SK-N-SH (cell line): ENCODE results near the gene GPR55. TPM values are rescaled to one million over a fixed set of nuclear protein-coding genes. Genes with fewer than 3 reads are reported as not detected.

Experiments used
- CTCF ChIA-PET: fragments of 300-600, 350-600 bp; formaldehyde crosslinking; extraction: SDS; loops from one replicate; lab custom pipeline; 2021; lab: Yijun Ruan, JAX
- POLR2A ChIA-PET: fragments of 350-600 bp; sonication (Branson Sonifier 250); formaldehyde crosslinking; extraction: SDS; loops from one replicate; lab custom pipeline; 2020; ENCODE audit warnings: antibody characterized with exemption, inconsistent platforms; lab: Yijun Ruan, JAX
- DNase-seq: peaks from one replicate; pipeline ENCODE4 v3.0.0; 2012
- H2AFZ ChIP-seq: fragments of 200-600 bp; sonication (generic); 2 replicates; pipeline ENCODE4 v1.8.1; 2016; ENCODE audit warnings: antibody characterized with exemption, mild to moderate bottlenecking, low read depth
- H3F3A ChIP-seq: fragments of 200-600 bp; sonication (generic); replicated peaks from 2 replicates; pipeline ENCODE3; 2016; ENCODE audit warnings: antibody characterized with exemption, mild to moderate bottlenecking; ENCODE audit not compliant: insufficient read depth
- H3K27ac ChIP-seq, 2 experiments: fragments of 200-500 bp in 1 of 2; fragments of 200-600 bp in 1 of 2; sonication (Bioruptor generic) in 1 of 2; sonication (generic), shearing (Covaris generic) in 1 of 2; 2 replicates each; pipeline versions ENCODE4 v1.5.1 to v1.6.1; 2014 to 2016; ENCODE audit warnings: low read depth in 2 of 2, inconsistent platforms in 1 of 2, low read length in 1 of 2, mild to moderate bottlenecking in 1 of 2, mixed read lengths in 1 of 2
- H3K27me3 ChIP-seq: fragments of 200-600 bp; sonication (generic), shearing (Covaris generic); 2 replicates; pipeline ENCODE4 v1.6.1; 2016; ENCODE audit warnings: mixed run types; ENCODE audit not compliant: insufficient read depth
- H3K36me3 ChIP-seq, 2 experiments: fragments of 200-500 bp in 1 of 2; fragments of 200-600 bp in 1 of 2; sonication (Bioruptor generic) in 1 of 2; sonication (generic) in 1 of 2; replicated peaks in 1 of 2; 2 replicates each; pipeline versions ENCODE3 to v1.5.1; 2014 to 2016; ENCODE audit warnings: low read length in 1 of 2, mild to moderate bottlenecking in 1 of 2; ENCODE audit not compliant: insufficient read depth in 2 of 2, control insufficient read depth in 1 of 2
- H3K4me1 ChIP-seq, 2 experiments: fragments of 200-500 bp in 1 of 2; fragments of 200-600 bp in 1 of 2; sonication (Bioruptor generic) in 1 of 2; sonication (generic), shearing (Covaris generic) in 1 of 2; 2 replicates each; pipeline versions ENCODE4 v1.5.1 to v1.6.1; 2014 to 2016; ENCODE audit warnings: low read depth in 1 of 2, low read length in 1 of 2, mixed run types in 1 of 2; ENCODE audit not compliant: insufficient read depth in 2 of 2, control insufficient read depth in 1 of 2
- H3K4me2 ChIP-seq: fragments of 200-600 bp; sonication (generic), shearing (Covaris generic); 2 replicates; pipeline ENCODE4 v1.6.1; 2017; ENCODE audit warnings: mixed run types
- H3K4me3 ChIP-seq, 2 experiments: fragments of 200-500 bp in 1 of 2; fragments of 200-600 bp in 1 of 2; sonication (Bioruptor generic) in 1 of 2; sonication (generic), shearing (Covaris generic) in 1 of 2; 2 replicates each; pipeline versions ENCODE4 v1.5.1 to v1.8.1; 2014 to 2016; ENCODE audit warnings: low read depth in 2 of 2, inconsistent platforms in 1 of 2, low read length in 1 of 2, mild to moderate bottlenecking in 1 of 2, mixed read lengths in 1 of 2, moderate library complexity in 1 of 2
- H3K79me2 ChIP-seq: fragments of 200-600 bp; sonication (generic); 2 replicates; pipeline ENCODE4 v1.8.1; 2017; ENCODE audit warnings: mild to moderate bottlenecking; ENCODE audit not compliant: insufficient read depth
- H3K9ac ChIP-seq: fragments of 200-600 bp; sonication (generic); 2 replicates; pipeline ENCODE4 v1.6.1; 2017; ENCODE audit warnings: mixed run types
- H3K9me2 ChIP-seq: fragments of 200-600 bp; sonication (generic); 2 replicates; pipeline ENCODE4 v1.6.1; 2017; ENCODE audit warnings: mixed run types
- H3K9me3 ChIP-seq: fragments of 200-600 bp; sonication (generic); 2 replicates; pipeline ENCODE4 v1.6.1; 2017; ENCODE audit warnings: mixed run types, mild to moderate bottlenecking, moderate library complexity
- H4K20me1 ChIP-seq: fragments of 200-600 bp; sonication (generic); 2 replicates; pipeline ENCODE4 v1.6.1; 2017; ENCODE audit warnings: mild to moderate bottlenecking, mixed run types; ENCODE audit not compliant: insufficient read depth
- CHD2 ChIP-seq: fragments of 150-350 bp; IDR thresholded peaks from 2 replicates; pipeline ENCODE4 v1.6.1; 2018; ENCODE audit warnings: low read length; ENCODE audit not compliant: partially characterized antibody
- CTCF ChIP-seq: fragments of 200-600 bp; sonication (generic); IDR thresholded peaks from 2 replicates; pipeline ENCODE4 v1.6.1; 2017; ENCODE audit warnings: antibody characterized with exemption, mild to moderate bottlenecking, moderate library complexity
- ELF1 ChIP-seq: IDR thresholded peaks from 2 replicates; pipeline ENCODE4 v1.4.0; 2012
- EP300 ChIP-seq, 2 experiments: IDR thresholded peaks; 2 replicates each; pipeline versions ENCODE4 v1.4.0 to v1.6.1; 2012; ENCODE audit warnings: borderline replicate concordance in 1 of 2, low read depth in 1 of 2, low read length in 1 of 2
- FOSL2 ChIP-seq: IDR thresholded peaks from 2 replicates; pipeline ENCODE4 v1.4.0; 2012; ENCODE audit warnings: low read depth, mild to moderate bottlenecking, moderate library complexity, borderline replicate concordance
- FOXM1 ChIP-seq: IDR thresholded peaks from 2 replicates; pipeline ENCODE4 v1.4.0; 2012; ENCODE audit warnings: low read depth, mild to moderate bottlenecking
- GATA2 ChIP-seq: sonication (generic); formaldehyde crosslinking; IDR thresholded peaks from 2 replicates; pipeline ENCODE4 v1.5.0; 2020; ENCODE audit warnings: mild to moderate bottlenecking, missing genetic modification reagents
- MAX ChIP-seq: IDR thresholded peaks from 2 replicates; pipeline ENCODE4 v1.4.0; 2012; ENCODE audit warnings: low read depth
- NFIC ChIP-seq: IDR thresholded peaks from 2 replicates; pipeline ENCODE4 v1.4.0; 2012; ENCODE audit warnings: borderline replicate concordance
- PBX3 ChIP-seq: IDR thresholded peaks from 2 replicates; pipeline ENCODE4; 2012
- POLR2AphosphoS5 ChIP-seq: IDR thresholded peaks from 2 replicates; pipeline ENCODE4 v1.6.1; 2012; ENCODE audit warnings: low read depth, low read length
- RCOR1 ChIP-seq: fragments of 150-350 bp; IDR thresholded peaks from 2 replicates; pipeline ENCODE4 v1.6.1; 2017; ENCODE audit warnings: antibody characterized with exemption, low read length
- RFX5 ChIP-seq: IDR thresholded peaks from 2 replicates; pipeline ENCODE4 v1.6.1; 2012; ENCODE audit warnings: mild to moderate bottlenecking, improper control_type of control experiment, low read length
- SIN3A ChIP-seq: IDR thresholded peaks from 2 replicates; pipeline ENCODE4 v1.6.1; 2012; ENCODE audit warnings: low read depth, mild to moderate bottlenecking, low read length, moderate library complexity, borderline replicate concordance
- SMC3 ChIP-seq: IDR thresholded peaks from 2 replicates; pipeline ENCODE4 v1.6.1; 2012; ENCODE audit warnings: low read depth, low read length, improper control_type of control experiment
- TAF1 ChIP-seq: IDR thresholded peaks from 2 replicates; pipeline ENCODE4 v1.6.1; 2012; ENCODE audit warnings: low read depth, mild to moderate bottlenecking, low read length, moderate library complexity, borderline replicate concordance
- TCF12 ChIP-seq: IDR thresholded peaks from 2 replicates; pipeline ENCODE4 v1.4.0; 2012
- TEAD4 ChIP-seq: IDR thresholded peaks from 2 replicates; pipeline ENCODE4 v1.4.0; 2012; ENCODE audit warnings: mild to moderate bottlenecking, borderline replicate concordance; ENCODE audit not compliant: insufficient read depth
- USF2 ChIP-seq: fragments of 150-350 bp; IDR thresholded peaks from 2 replicates; pipeline ENCODE4 v1.6.1; 2017; ENCODE audit warnings: antibody characterized with exemption, low read length, low read depth, borderline replicate concordance
- YY1 ChIP-seq: IDR thresholded peaks from 2 replicates; pipeline ENCODE4 v1.4.0; 2012; ENCODE audit warnings: low read depth, mild to moderate bottlenecking
- WGBS: methylation state at CpG from one replicate; pipeline ENCODE4 v1.1.6; 2017; ENCODE audit warnings: low lambda C conversion rate; 5-methylcytosine and 5-hydroxymethylcytosine counted together
- polyA plus RNA-seq, 3 experiments: library from polyadenylated mRNA; depleted of rRNA; stranded (reverse); fragments of >200 nt; gene quantifications; 2 replicates each; pipeline ENCODE4 v1.2.3, GENCODE V29; 2012

The GPR55 gene
- polyA plus RNA-seq, 1 of the 3 experiments (the other 2 are of a cell fraction): not detected

GRCh38 chr2:230863031-230863430, 62.0 kb downstream of the GPR55 start:
- TF ChIP-seq RFX5 (no peak), TAF1 (no peak), POLR2AphosphoS5 (no peak), TCF12 (no peak), MAX (no peak), PBX3 (no peak), GATA2 (no peak), NFIC (no peak), RCOR1 (no peak), FOSL2 (no peak), YY1 (no peak), TEAD4 (no peak), CTCF (no peak), ELF1 (no peak), SMC3 (no peak), SIN3A (no peak), EP300 (IDR thresholded peaks at IDR 0.05; ENCODE audit: borderline replicate concordance in 1 of 2, low read depth in 1 of 2, low read length in 1 of 2) (no peak), FOXM1 (no peak), USF2 (no peak), CHD2 (no peak)
- no peaks in the 10 kb centered on the region for H3K9me3 ChIP-seq
- ChIA-PET POLR2A (interaction anchor here (1.3 kb wide), 1 partner anchor 10 kb away, joined by 3 read pairs; no protein-coding TSS in a partner anchor), CTCF (interaction anchor here (1.0 to 2.9 kb wide), 7 partner anchors 9 to 124 kb away, joined by 3 to 26 read pairs (median 4); no protein-coding TSS in a partner anchor)
- no peaks in the 10 kb centered on the region for H3K36me3 ChIP-seq
- no peak overlapping the region for H3K27ac ChIP-seq
- H2AFZ ChIP-seq: no peak overlapping the region
- DNase-seq: no peak
- H3K9me2 ChIP-seq: no peaks in the 10 kb centered on the region
- H3K4me3 ChIP-seq: no peak overlapping the region
- no peaks in the 10 kb centered on the region for H3K79me2 ChIP-seq
- no peaks in the 10 kb centered on the region; the same call in 1 of the 2 replicates for H3K27me3 ChIP-seq
- H3K9ac ChIP-seq: no peak overlapping the region
- 82% methylated on average over 8 of the region's 8 CpGs for WGBS
- H3K4me1 ChIP-seq: peaks cover 19 to 24% of the 10 kb centered on the region in 2 experiments
- H3F3A ChIP-seq: peaks cover 9% of the 10 kb centered on the region
- H4K20me1 ChIP-seq: 0 out of 2 replicates have a peak, but pooled peaks cover 10% of the 10 kb centered on the region
- H3K4me2 ChIP-seq: no peak overlapping the region
